ENCODE measurements around the gene DRGX.

GRCh38 chr10:49365675-49366415 is 30.0 kb downstream of the DRGX start:
- no peak for TF ChIP-seq POLR2AphosphoS5 (IDR thresholded peaks at IDR 0.05; ENCODE audit: borderline replicate concordance, low read depth, low read length)
- TF ChIP-seq EZH2 (IDR thresholded peaks at IDR 0.05) = no peak

Measured in SK-N-MC (cell line).